ENCODE measurements around the gene CYB561D2.

The CYB561D2 gene

GRCh38 chr3:50369012-50369670 lies 18.5 kb downstream of the CYB561D2 start:
- no peak for DNase-seq

- DNase-seq, result no peak
These were observed 19.9 kb downstream of the CYB561D2 start for GRCh38 chr3:50370594-50370993.

GRCh38 chr3:50371133-50371685 lies 20.5 kb downstream of the CYB561D2 start:
- no peak for DNase-seq

GRCh38 chr3:50372349-50372748 lies 21.7 kb downstream of the CYB561D2 start:
- DNase-seq, result no peak

- no peak for DNase-seq
These were observed 22.7 kb downstream of the CYB561D2 start for GRCh38 chr3:50373146-50374051.

GRCh38 chr3:50374363-50375257 lies 23.9 kb downstream of the CYB561D2 start:
- DNase-seq, result no peak

- no peak for DNase-seq
These were observed 24.7 kb downstream of the CYB561D2 start for GRCh38 chr3:50375258-50375931.

- no peak for DNase-seq
These were observed 27.4 kb downstream of the CYB561D2 start for GRCh38 chr3:50378024-50378423.

GRCh38 chr3:50378757-50379156 lies 28.1 kb downstream of the CYB561D2 start:
- DNase-seq, result no peak

GRCh38 chr3:50380405-50381085 lies 29.9 kb downstream of the CYB561D2 start:
- no peak for DNase-seq

- DNase-seq, result no peak
These were observed 30.7 kb downstream of the CYB561D2 start for GRCh38 chr3:50381383-50381782.

- DNase-seq, result no peak
These were observed 32.1 kb downstream of the CYB561D2 start for GRCh38 chr3:50382722-50383121.

GRCh38 chr3:50383750-50384149 lies 33.1 kb downstream of the CYB561D2 start:
- no peak for DNase-seq

GRCh38 chr3:50385754-50386153 lies 35.1 kb downstream of the CYB561D2 start:
- DNase-seq, result no peak

GRCh38 chr3:50388016-50388719 lies 37.5 kb downstream of the CYB561D2 start:
- DNase-seq, result no peak

- DNase-seq, result no peak
These were observed 38.2 kb downstream of the CYB561D2 start for GRCh38 chr3:50388720-50389413.

- no peak for DNase-seq
These were observed 38.7 kb downstream of the CYB561D2 start for GRCh38 chr3:50389414-50389767.

- DNase-seq, result no peak
These were observed 40.0 kb downstream of the CYB561D2 start for GRCh38 chr3:50390508-50391224.

- DNase-seq, result no peak
These were observed 41.5 kb downstream of the CYB561D2 start for GRCh38 chr3:50392101-50392715.

All from NCI-H1048 (cell line).